Right renal cortex interstitium (tissue), 3 donors: ENCODE results near the gene PPARD. TPM values are rescaled to one million over a fixed set of nuclear protein-coding genes. Genes with fewer than 3 reads are reported as not detected.

Source experiments
- DNase-seq, 3 donors: peaks; one replicate each; pipeline ENCODE4 v3.0.0-alpha.2; 2013; ENCODE audit warnings: low read depth in 3 of 3, low spot score in 2 of 3
- polyA plus RNA-seq, 3 donors: library from polyadenylated mRNA; unstranded; fragments of 120-200 nt; gene quantifications; one replicate each; pipeline ENCODE4 v1.2.1, GENCODE V29; 2013; ENCODE audit not compliant: insufficient read length in 3 of 3

The PPARD gene
- polyA plus RNA-seq, 3 donors: 18.6 to 21.2 (median 20.9) TPM

DNA sequence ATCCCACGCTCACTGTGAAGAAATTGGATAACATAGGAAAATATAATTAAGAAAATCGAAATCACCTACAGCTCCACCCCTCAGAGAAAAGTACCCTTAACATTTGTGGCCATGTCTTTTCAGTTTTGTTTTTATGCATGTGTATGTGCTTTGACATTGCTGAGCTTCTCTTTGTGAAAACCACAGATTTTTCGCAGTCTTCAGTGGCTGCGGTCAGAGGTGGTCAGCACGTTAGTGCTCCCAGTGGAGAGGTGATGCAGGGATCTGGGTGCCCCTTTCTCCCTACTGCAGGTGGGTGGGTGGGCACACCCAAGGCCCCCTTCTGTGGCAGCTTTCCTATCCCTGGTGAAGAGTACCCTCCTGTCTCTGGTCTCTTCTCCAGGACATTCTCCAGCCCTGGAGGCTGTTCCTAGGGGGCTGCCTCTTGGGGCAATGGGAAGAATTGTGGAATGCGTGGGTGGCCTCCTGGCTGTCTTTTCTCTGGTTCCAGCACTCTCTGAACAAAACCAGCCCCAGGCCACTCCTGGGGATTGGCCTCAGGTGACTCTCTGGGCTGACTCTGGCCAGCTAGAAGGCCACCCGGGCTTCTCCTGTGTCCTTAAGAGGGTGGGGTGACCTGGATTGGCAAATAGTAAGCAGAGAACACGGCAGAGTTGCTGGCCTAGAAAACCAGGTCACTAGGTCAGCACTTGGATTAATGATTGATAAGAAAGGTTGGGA is 59.9 kb downstream of the PPARD start:
- DNase-seq: peak in 1 of 3 donors; percentile 45

GRCh38 chr6:35402856-35403191 is 60.5 kb downstream of the PPARD start:
- no peak for DNase-seq

DNA sequence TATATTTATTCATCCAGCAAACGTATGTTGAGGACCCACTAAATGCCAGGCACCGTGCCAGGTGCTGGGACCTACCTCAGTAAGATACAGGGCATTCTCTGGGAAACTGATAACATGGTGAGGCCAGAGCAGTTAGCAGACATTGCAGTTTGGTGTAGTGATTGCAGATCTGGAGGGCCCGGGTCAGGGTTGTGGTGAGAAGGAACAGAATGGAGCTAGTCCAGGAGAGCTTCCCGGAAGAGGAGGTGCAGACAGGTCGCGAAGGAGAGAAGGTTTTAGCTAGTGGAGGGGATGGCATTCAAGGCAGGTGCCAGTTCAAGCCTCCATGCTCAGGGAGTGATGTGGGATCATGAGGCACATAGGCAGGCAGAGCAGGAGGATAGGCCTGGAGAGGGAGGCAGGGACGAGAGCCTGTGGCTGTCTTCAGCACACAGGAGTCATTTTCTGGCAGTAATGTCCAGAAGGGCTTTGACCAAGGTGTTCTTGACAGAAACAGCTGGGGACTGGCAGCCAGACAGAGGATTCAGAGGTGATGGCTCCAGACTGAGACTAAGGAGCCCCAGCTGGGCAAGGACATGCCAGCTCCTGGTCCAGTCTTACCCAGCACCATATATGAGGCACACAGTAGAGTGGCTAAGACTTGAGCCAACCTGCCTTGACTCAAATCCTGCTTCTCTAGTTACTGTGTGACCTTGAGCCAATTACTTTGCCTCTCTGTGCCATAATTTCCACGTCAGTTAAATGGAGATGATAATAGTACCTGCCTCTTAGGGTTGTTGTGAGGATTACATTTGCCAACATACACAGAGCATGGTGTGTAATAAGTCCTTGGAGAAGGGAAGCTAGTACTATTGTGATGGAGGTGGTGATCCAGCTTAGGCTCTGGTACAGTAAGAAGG is 61.4 kb downstream of the PPARD start:
- DNase-seq: no peak

DNA sequence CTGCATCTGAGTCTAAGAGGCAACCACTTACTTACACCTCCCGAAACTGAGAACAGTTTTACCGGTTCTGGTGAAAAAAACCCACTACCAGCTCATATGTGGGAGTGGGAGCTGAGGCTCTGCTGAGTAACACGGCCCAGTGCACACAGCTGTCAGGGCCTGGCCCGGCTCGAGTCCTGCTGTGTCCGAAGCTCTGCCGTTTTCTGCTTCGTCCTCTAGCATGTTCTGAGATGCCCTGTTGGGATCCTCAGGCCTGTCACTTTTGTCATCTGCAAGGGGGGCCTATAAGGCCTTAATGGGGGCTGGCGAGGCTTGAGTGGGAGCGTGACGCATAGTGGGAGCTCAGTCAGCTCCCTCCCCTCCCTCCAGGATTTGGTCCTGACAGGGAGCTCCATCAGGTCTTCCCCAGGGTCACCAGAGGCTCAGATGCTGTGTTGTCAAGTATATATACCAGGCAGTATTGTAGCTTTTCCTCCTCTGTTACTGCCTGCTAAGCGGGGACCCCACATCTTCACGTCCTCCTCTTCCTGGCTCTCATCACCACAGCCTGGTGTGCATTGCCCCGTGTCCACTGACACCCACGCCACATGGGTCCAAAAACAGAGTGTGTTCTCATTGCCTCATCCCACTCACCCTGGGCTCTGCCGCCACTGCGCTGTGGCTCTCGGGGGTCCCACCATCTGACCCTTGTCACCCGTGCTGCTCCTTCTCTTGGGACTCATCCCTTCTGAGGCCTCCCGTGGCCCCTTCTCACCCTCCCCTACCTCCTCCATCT is 64.5 kb downstream of the PPARD start:
- DNase-seq: no peak

DNA sequence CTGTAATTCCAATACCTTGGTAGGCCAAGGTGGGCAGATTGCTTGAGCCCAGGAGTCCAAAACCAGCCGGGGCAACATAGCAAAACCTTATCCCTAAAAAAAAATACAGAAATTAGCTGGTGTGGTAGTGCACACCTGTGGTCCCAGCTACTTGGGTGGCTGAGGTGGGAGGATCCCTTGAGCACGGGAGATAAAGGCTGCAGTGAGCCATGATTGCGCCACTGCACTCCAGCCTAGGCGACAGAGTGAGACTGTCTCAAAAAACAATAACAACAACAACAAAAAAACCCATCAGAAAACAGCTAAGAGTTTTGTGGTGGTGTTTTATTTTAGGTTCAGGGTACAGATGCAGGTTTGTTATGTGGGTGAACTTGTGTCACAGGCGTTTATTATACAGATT is 66.9 kb downstream of the PPARD start:
- DNase-seq: no peak

DNA sequence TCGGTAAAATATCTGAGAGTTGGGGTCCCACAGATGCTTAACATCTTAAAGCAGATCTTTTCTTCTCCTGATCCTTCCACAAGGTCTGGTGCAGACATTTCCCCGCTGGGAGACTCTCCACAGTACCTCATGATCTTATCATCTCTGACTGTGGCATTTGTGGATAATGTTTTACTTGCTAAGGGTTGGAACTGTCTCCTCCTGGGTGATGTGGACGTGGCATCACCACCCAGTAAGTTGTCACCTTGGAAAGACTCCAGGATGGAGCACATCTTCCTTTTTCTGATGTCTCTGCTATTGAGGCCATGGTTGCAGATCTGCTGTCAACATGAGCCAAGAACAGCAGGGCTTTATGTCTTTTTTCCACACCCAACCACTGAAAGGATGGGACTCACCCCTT is 67.8 kb downstream of the PPARD start:
- no peak for DNase-seq

- no peak for DNase-seq
Observed at GRCh38 chr6:35411066-35411465, 68.7 kb downstream of the PPARD start.

- no peak for DNase-seq
Observed at GRCh38 chr6:35412102-35412501, 69.7 kb downstream of the PPARD start.

DNA sequence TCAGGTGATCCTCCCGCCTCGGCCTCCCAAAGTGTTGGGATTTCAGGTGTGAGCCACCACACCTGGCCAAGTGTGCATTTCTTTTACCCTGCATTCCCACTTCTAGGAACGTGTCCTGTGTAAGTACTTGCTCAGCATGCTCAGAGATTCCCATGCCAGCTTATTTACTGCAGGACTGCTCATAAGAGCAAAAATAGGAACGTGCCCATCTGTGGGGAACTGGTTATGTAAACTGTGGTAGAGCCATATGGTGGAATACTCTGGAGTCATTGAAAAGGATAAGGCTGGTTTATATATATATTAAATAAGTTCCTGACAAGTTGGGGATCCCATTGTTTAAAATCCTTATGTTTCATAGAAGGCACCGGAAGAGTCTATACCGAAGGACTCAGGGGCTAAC is 71.6 kb downstream of the PPARD start:
- no peak for DNase-seq

DNA sequence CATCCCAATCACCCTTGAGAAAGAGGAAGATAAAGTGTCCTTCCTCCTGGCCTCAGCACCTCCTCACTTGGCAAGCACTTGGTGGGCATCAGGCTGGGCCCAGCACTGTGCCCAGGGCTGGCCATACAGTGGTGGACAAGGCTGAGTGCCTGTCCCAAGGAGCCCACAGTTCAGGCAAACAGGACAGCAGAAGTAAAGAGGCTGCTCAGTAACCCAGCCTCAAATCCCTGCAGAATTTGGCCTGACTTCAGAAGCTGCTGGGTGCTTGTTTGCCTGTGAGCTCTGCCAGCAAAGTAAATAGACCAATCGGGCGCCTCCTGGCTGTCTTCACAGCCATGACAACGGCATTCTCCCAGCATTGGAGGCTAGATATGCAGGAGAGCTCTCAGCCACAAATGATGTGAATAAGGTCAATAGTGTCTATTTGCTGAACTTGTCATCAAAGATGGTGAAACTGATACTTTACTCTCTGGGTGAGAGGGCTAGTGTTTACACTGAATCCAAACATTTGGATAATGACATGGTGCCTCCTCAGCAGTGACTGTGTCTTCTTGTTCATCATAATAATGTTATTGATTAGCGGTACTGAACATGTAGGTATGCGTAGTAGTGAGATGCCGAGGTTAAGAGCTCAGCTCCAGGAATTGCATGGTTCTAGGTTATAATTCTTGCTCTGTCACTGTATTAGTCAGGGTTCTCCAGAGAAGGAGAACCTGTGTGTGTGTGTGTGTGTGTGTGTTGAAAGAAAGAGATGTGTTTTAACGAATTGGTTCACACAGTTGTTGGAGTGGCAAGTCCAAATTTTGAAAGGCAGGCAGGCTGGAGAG is 72.9 kb downstream of the PPARD start:
- peak in 1 of 3 donors; percentile 50 for DNase-seq

GRCh38 chr6:35417979-35418661 is 75.8 kb downstream of the PPARD start:
- DNase-seq: no peak

DNA sequence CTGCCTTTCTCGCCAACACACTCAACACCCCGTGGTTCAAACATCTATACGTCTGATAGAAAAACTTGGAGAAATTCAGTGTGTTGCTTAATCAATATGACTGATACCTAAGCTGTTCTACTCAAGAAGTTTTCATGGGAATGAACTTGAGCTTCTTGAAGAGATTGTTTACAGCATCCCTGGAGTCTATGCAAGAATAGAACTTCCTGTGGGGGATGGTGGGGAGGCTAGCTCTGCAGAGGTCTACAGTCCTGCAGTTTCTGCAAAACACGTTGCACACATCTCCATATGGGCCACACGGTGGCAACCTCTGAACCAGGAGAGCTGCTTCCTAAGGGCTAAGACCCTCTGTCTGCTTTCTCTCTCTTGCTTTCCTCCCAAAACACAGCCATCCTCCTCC is 77.1 kb downstream of the PPARD start:
- no peak for DNase-seq

- DNase-seq: no peak
Observed at GRCh38 chr6:35419961-35420360, 77.6 kb downstream of the PPARD start.

GRCh38 chr6:35425284-35425683 is 82.9 kb downstream of the PPARD start:
- no peak for DNase-seq

GRCh38 chr6:35426074-35426473 is 83.7 kb downstream of the PPARD start:
- no peak for DNase-seq

GRCh38 chr6:35427435-35427834 is 85.1 kb downstream of the PPARD start:
- DNase-seq: no peak

- no peak for DNase-seq
Observed at GRCh38 chr6:35427851-35428321, 85.5 kb downstream of the PPARD start.

DNA sequence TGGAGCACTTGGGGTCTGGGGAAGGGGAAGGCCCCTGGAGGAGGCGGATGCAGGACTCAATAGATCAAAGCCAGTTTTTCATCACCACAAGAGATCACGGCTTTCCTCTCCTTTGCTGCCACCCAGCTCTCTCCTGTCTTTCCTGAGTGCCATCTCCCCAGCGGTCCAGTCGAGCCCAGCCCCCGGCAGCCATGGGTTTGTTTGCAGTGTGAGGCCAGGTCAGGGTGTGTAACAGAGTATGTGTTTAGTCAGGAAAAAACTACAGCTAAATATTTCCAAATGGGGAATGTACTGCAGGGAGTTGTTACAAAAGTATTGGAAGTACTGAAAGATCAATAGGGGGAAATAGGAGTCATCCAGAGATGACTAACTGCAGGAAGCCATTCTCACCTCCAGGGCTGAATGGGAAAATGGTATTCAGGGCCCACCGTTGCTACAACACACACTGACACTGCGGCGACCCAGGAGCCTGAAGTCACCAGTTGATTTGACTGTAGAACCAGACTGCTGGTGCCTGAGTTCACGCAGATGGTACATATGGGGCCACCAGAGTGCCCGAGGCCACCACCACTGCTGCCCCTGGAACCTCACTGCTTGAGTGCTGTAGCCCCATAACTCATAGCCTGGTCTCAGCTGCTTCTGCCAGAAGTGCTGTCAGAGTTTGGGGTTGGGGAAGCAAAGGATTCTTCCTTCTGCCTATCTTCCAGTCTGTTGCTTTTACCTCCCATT is 86.2 kb downstream of the PPARD start:
- no peak for DNase-seq

- DNase-seq: no peak
Observed at GRCh38 chr6:35429463-35429862, 87.1 kb downstream of the PPARD start.
